NCI-H510A (cell line): ENCODE measurements around the gene CUBN.
"Not testable (repeated sequence)": the region's sequence is repeated elsewhere in the genome, so short reads cannot be mapped to it uniquely, and the experiment has no call there.

Source experiments
- DNase-seq: peaks from one replicate; lab custom pipeline; 2025; lab: John Stamatoyannopoulos, UW

Gene CUBN

GRCh38 chr10:17140386-17140761, 10.8 kb upstream of the CUBN start:
- no peak for DNase-seq

- no peak for DNase-seq
These were observed 8.9 kb upstream of the CUBN start for GRCh38 chr10:17138460-17139042.

GRCh38 chr10:17134737-17135260, 5.2 kb upstream of the CUBN start:
- DNase-seq: no peak

GRCh38 chr10:17134282-17134681, 4.7 kb upstream of the CUBN start:
- DNase-seq: no peak

GRCh38 chr10:17128261-17128660, 1.4 kb downstream of the CUBN start:
- no peak for DNase-seq

- DNase-seq: no peak
These were observed 3.3 kb downstream of the CUBN start for GRCh38 chr10:17126327-17126726.

- no peak for DNase-seq
These were observed 4.3 kb downstream of the CUBN start for GRCh38 chr10:17125206-17125893.

- DNase-seq: no peak
These were observed 5.7 kb downstream of the CUBN start for GRCh38 chr10:17123961-17124360.

GRCh38 chr10:17122726-17123661, 6.6 kb downstream of the CUBN start:
- DNase-seq: no peak

GRCh38 chr10:17122052-17122451, 7.6 kb downstream of the CUBN start:
- no peak for DNase-seq

GRCh38 chr10:17120694-17121093, 8.9 kb downstream of the CUBN start:
- no peak for DNase-seq

- no peak for DNase-seq
These were observed 9.8 kb downstream of the CUBN start for GRCh38 chr10:17119845-17120244.

GRCh38 chr10:17116193-17116592, 13.4 kb downstream of the CUBN start:
- no peak for DNase-seq

- DNase-seq: no peak
These were observed 13.9 kb downstream of the CUBN start for GRCh38 chr10:17115683-17116082.

- not testable (repeated sequence) for DNase-seq
These were observed 14.7 kb downstream of the CUBN start for GRCh38 chr10:17114878-17115444.

GRCh38 chr10:17113889-17114540, 15.6 kb downstream of the CUBN start:
- no peak for DNase-seq

GRCh38 chr10:17113346-17113745, 16.3 kb downstream of the CUBN start:
- no peak for DNase-seq

GRCh38 chr10:17112566-17112965, 17.0 kb downstream of the CUBN start:
- no peak for DNase-seq

- no peak for DNase-seq
These were observed 20.0 kb downstream of the CUBN start for GRCh38 chr10:17109475-17110207.

GRCh38 chr10:17109046-17109445, 20.6 kb downstream of the CUBN start:
- no peak for DNase-seq

- no peak for DNase-seq
These were observed 22.6 kb downstream of the CUBN start for GRCh38 chr10:17106991-17107390.
